H9 (cell line): ENCODE data around the gene TMEM245. TPM values are rescaled to one million over a fixed set of nuclear protein-coding genes. Genes with fewer than 3 reads are reported as not detected.
A peak's percentile ranks its signal among the peaks of the same experiment; 100 is the strongest.

ENCODE experiments used
- DNase-seq: peaks from one replicate; pipeline ENCODE4 v3.0.0-alpha.2; 2017
- H2AFZ ChIP-seq: one replicate; pipeline ENCODE4 v1.6.1; 2013; ENCODE audit warnings: mild to moderate bottlenecking, low read length, control low read depth, moderate library complexity
- H2AK5ac ChIP-seq: 2 replicates; pipeline ENCODE4 v1.6.1; 2013; ENCODE audit warnings: low read length, control low read depth, mixed read lengths; ENCODE audit not compliant: insufficient read length
- H2BK120ac ChIP-seq: one replicate; pipeline ENCODE4 v1.6.1; 2013; ENCODE audit warnings: low read depth, mild to moderate bottlenecking, low read length, control low read depth, inconsistent platforms; ENCODE audit not compliant: poor library complexity, severe bottlenecking
- H2BK12ac ChIP-seq: 2 replicates; pipeline ENCODE4 v1.6.1; 2013; ENCODE audit warnings: low read length, control low read depth, mixed read lengths, low read depth; ENCODE audit not compliant: insufficient read length
- H2BK15ac ChIP-seq: 2 replicates; pipeline ENCODE4 v1.6.1; 2013; ENCODE audit warnings: low read depth, low read length, control low read depth
- H2BK20ac ChIP-seq: one replicate; pipeline ENCODE4 v1.6.1; 2013; ENCODE audit warnings: low read depth, mild to moderate bottlenecking, low read length, control low read depth, inconsistent platforms; ENCODE audit not compliant: poor library complexity, severe bottlenecking
- H2BK5ac ChIP-seq: 2 replicates; pipeline ENCODE4 v1.6.1; 2013; ENCODE audit warnings: low read length, control low read depth, mixed read lengths; ENCODE audit not compliant: insufficient read length
- H3K14ac ChIP-seq: 2 replicates; pipeline ENCODE4 v1.6.1; 2013; ENCODE audit warnings: low read length, control low read depth; ENCODE audit not compliant: insufficient read depth
- H3K18ac ChIP-seq: 2 replicates; pipeline ENCODE4 v1.6.1; 2013; ENCODE audit warnings: low read depth, mild to moderate bottlenecking, mixed read lengths, low read length, control low read depth; ENCODE audit not compliant: insufficient read length
- H3K23ac ChIP-seq: 2 replicates; pipeline ENCODE4 v1.6.1; 2013; ENCODE audit warnings: low read length, control low read depth, mixed read lengths, low read depth; ENCODE audit not compliant: insufficient read length
- H3K23me2 ChIP-seq: 2 replicates; pipeline ENCODE4 v1.6.1; 2013; ENCODE audit warnings: low read depth, mild to moderate bottlenecking, mixed read lengths, low read length, control low read depth; ENCODE audit not compliant: insufficient read length, poor library complexity, severe bottlenecking
- H3K27ac ChIP-seq: 2 replicates; pipeline ENCODE4 v1.5.1; 2013; ENCODE audit warnings: low read length, control low read depth, mixed read lengths, low read depth; ENCODE audit not compliant: insufficient read length
- H3K27me3 ChIP-seq: 2 replicates; pipeline ENCODE4 v1.6.1; 2013; ENCODE audit warnings: low read length, control low read depth, inconsistent platforms; ENCODE audit not compliant: insufficient read depth
- H3K4ac ChIP-seq: 2 replicates; pipeline ENCODE4 v1.6.1; 2013; ENCODE audit warnings: low read depth, mild to moderate bottlenecking, control low read depth, inconsistent platforms, low read length, moderate library complexity
- H3K4me1 ChIP-seq: 2 replicates; pipeline ENCODE4 v1.6.1; 2013; ENCODE audit warnings: low read length, control low read depth, inconsistent platforms; ENCODE audit not compliant: insufficient read depth
- H3K4me2 ChIP-seq: 2 replicates; pipeline ENCODE4 v1.6.1; 2013; ENCODE audit warnings: low read length, control low read depth, mixed read lengths; ENCODE audit not compliant: insufficient read length, insufficient read depth
- H3K56ac ChIP-seq: 2 replicates; pipeline ENCODE4 v1.6.1; 2013; ENCODE audit warnings: low read depth, mild to moderate bottlenecking, mixed read lengths, low read length, control low read depth; ENCODE audit not compliant: insufficient read length
- H3K79me1 ChIP-seq: 2 replicates; pipeline ENCODE4 v1.6.1; 2013; ENCODE audit warnings: low read depth, mild to moderate bottlenecking, moderate library complexity, low read length, control low read depth, inconsistent platforms; ENCODE audit not compliant: insufficient read depth, poor library complexity, severe bottlenecking
- H3K79me2 ChIP-seq: 2 replicates; pipeline ENCODE4 v1.6.1; 2013; ENCODE audit warnings: low read length, control low read depth, inconsistent platforms; ENCODE audit not compliant: insufficient read depth
- H3K9ac ChIP-seq: 2 replicates; pipeline ENCODE4 v1.6.1; 2013; ENCODE audit warnings: low read length, control low read depth, mixed read lengths; ENCODE audit not compliant: insufficient read length; ENCODE audit errors: extremely low read depth
- H3K9me3 ChIP-seq: one replicate; pipeline ENCODE4 v1.6.1; 2013; ENCODE audit warnings: low read depth, low read length, inconsistent platforms; ENCODE audit not compliant: control insufficient read depth
- H3T11ph ChIP-seq: one replicate; pipeline ENCODE4 v1.6.1; 2013; ENCODE audit warnings: mild to moderate bottlenecking, low read length, control low read depth, inconsistent platforms
- H4K20me1 ChIP-seq: one replicate; pipeline ENCODE4 v1.6.1; 2013; ENCODE audit not compliant: control insufficient read depth, insufficient read length, insufficient read depth
- H4K5ac ChIP-seq: 2 replicates; pipeline ENCODE4 v1.6.1; 2013; ENCODE audit warnings: low read depth, mild to moderate bottlenecking, mixed read lengths, low read length, control low read depth; ENCODE audit not compliant: insufficient read length
- H4K8ac ChIP-seq: replicated peaks from 2 replicates; pipeline ENCODE4 v1.6.1; 2013; ENCODE audit warnings: low read length, control low read depth, mixed read lengths, low read depth; ENCODE audit not compliant: insufficient read length
- H4K91ac ChIP-seq: 2 replicates; pipeline ENCODE4 v1.6.1; 2013; ENCODE audit warnings: low read depth, mild to moderate bottlenecking, moderate library complexity, mixed read lengths, low read length, control low read depth; ENCODE audit not compliant: insufficient read length
- H3K27ac Mint-ChIP-seq, 3 experiments: 2 replicates in 2 of 3; 3 replicates in 1 of 3; pipeline ENCODE4 v1.8.0; 2020 to 2021; ENCODE audit warnings: mixed read lengths in 3 of 3, mild to moderate bottlenecking in 1 of 3, moderate library complexity in 1 of 3
- H3K27me3 Mint-ChIP-seq: 2 replicates; pipeline ENCODE4 v1.8.0; 2021; ENCODE audit warnings: low read depth, mild to moderate bottlenecking, moderate library complexity, mixed read lengths
- H3K36me3 Mint-ChIP-seq, 3 experiments: 2 replicates in 2 of 3; 3 replicates in 1 of 3; pipeline ENCODE4 v1.8.0; 2020 to 2021; ENCODE audit warnings: low read depth in 3 of 3, mixed read lengths in 3 of 3; ENCODE audit not compliant: insufficient read depth in 1 of 3
- H3K4me1 Mint-ChIP-seq, 2 experiments: 2 replicates each; pipeline ENCODE4 v1.8.0; 2020; ENCODE audit warnings: mixed read lengths in 2 of 2
- H3K4me3 Mint-ChIP-seq, 2 experiments: 2 replicates in 1 of 2; 3 replicates in 1 of 2; pipeline ENCODE4 v1.8.0; 2020 to 2021; ENCODE audit warnings: mild to moderate bottlenecking in 2 of 2, mixed read lengths in 2 of 2, moderate library complexity in 1 of 2
- H3K9me3 Mint-ChIP-seq, 2 experiments: 2 replicates in 1 of 2; 3 replicates in 1 of 2; pipeline ENCODE4 v1.8.0; 2020; ENCODE audit warnings: mild to moderate bottlenecking in 2 of 2, mixed read lengths in 2 of 2, moderate library complexity in 1 of 2
- CTCF ChIP-seq: fragments of 200-600 bp; sonication (generic); conservative IDR thresholded peaks from 3 replicates; pipeline ENCODE4 v1.8.0; 2021; ENCODE audit warnings: antibody characterized with exemption, mild to moderate bottlenecking
- whole genome bisulfite sequencing: extraction: QIAGEN DNeasy Blood & Tissue Kit; methylation state at CpG from one replicate; pipeline ENCODE4 v1.1.7; 2013; ENCODE audit warnings: missing lambda C conversion rate, low lambda C conversion rate, mixed read lengths; ENCODE audit not compliant: insufficient read length; ENCODE audit errors: extremely low coverage; 5-methylcytosine and 5-hydroxymethylcytosine counted together
- total RNA-seq: library from RNA; stranded (reverse); gene quantifications from 2 replicates; pipeline ENCODE4 v1.2.1, GENCODE V29; 2021

TMEM245 gene
- total RNA-seq, 1 experiment from 2014 or later = 37.9 TPM

- Histone ChIP-seq H3K27me3 (no peaks in the 10 kb centered on the region; the same call in 1 of the 2 replicates), H3K27ac (no peak overlapping the region), H3K4me2 (peak overlapping the region; percentile 28)
Measured at GRCh38 chr9:109166171-109166770, 46.5 kb upstream of the TMEM245 start.

More at GRCh38 chr9:109166171-109166770, 46.5 kb upstream of the TMEM245 start:
- Histone ChIP-seq H3K9me3 (no peaks in the 10 kb centered on the region), H2BK15ac (no peak overlapping the region), H2AFZ (no peak overlapping the region), H3T11ph (no peak overlapping the region), H3K79me2 (no peaks in the 10 kb centered on the region), H2AK5ac (no peak overlapping the region), H2BK12ac (no peak overlapping the region), H3K79me1 (no peaks in the 10 kb centered on the region), H3K9ac (no peak overlapping the region), H4K20me1 (no peaks in the 10 kb centered on the region), H3K23ac (no peak overlapping the region), H4K8ac (no peak overlapping the region), H3K18ac (no peak overlapping the region), H3K23me2 (no peaks in the 10 kb centered on the region), H4K5ac (no peak overlapping the region), H4K91ac (no peak overlapping the region), H3K14ac (no peak overlapping the region), H3K4me1 (no peaks in the 10 kb centered on the region), H2BK120ac (no peak overlapping the region), H3K56ac (no peak overlapping the region), H2BK20ac (no peak overlapping the region), H3K4ac (no peak overlapping the region), H2BK5ac (no peak overlapping the region)
- Mint-ChIP-seq H3K27ac (no peak overlapping the region), H3K9me3 (peaks cover 8 to 10% of the 10 kb centered on the region in 2 experiments; a peak in 4 of 5 replicates), H3K4me1 (peaks cover 9 to 18% of the 10 kb centered on the region in 2 experiments), H3K27me3 (peaks cover 55% of the 10 kb centered on the region), H3K36me3 (peaks cover 0 to 15% (median 2%) of the 10 kb centered on the region in 3 experiments; a peak in 5 of 7 replicates), H3K4me3 (peak overlapping the region; percentile 57 to 82)
- TF ChIP-seq CTCF = no peak
- no CpG with 5 or more reads among the region's 16 CpGs for WGBS
- peak; percentile 43 for DNase-seq
